OCI-LY7 (cell line): ENCODE data around the gene ENGASE. TPM values are rescaled to one million over a fixed set of nuclear protein-coding genes. Genes with fewer than 3 reads are reported as not detected.

Source experiments
- BruUV-seq: library from RNA; stranded (reverse); fragments of 400-500 nt; replicated peaks from 2 replicates; lab custom pipeline; 2021; lab: Mats Ljungman, UMichigan
- CTCF ChIA-PET: fragments of 300-600 bp; sonication (Branson Sonifier 250); formaldehyde crosslinking; loops from one replicate; lab custom pipeline; 2022; ENCODE audit warnings: antibody characterized with exemption; ENCODE audit not compliant: unreplicated experiment; lab: Charles Lee
- POLR2A ChIA-PET: fragments of 300-600 bp; sonication (Branson Sonifier 250); formaldehyde crosslinking; loops from one replicate; lab custom pipeline; 2022; ENCODE audit warnings: antibody characterized with exemption; lab: Charles Lee
- DNase-seq: peaks from one replicate; pipeline ENCODE4 v3.0.0-alpha.2; 2015; ENCODE audit warnings: low spot score
- H2AFZ ChIP-seq: fragments of 200-600 bp; sonication (generic), shearing (Covaris generic); 2 replicates; pipeline ENCODE4 v1.6.1; 2014; ENCODE audit warnings: mild to moderate bottlenecking, antibody characterized with exemption, low read length, moderate library complexity
- H3K27ac ChIP-seq: fragments of 200-600 bp; sonication (generic); 2 replicates; pipeline ENCODE4 v1.5.1; 2014; ENCODE audit warnings: mixed run types, low read depth, mild to moderate bottlenecking, moderate library complexity, low read length, inconsistent platforms; ENCODE audit not compliant: poor library complexity, severe bottlenecking
- H3K36me3 ChIP-seq: fragments of 200-600 bp; sonication (generic); 2 replicates; pipeline ENCODE4 v1.6.1; 2014; ENCODE audit warnings: mild to moderate bottlenecking, antibody characterized with exemption, low read length, moderate library complexity, mixed read lengths; ENCODE audit not compliant: insufficient read depth
- H3K4me1 ChIP-seq: fragments of 200-600 bp; sonication (generic); 2 replicates; pipeline ENCODE4 v1.5.1; 2014; ENCODE audit warnings: mild to moderate bottlenecking, low read length; ENCODE audit not compliant: insufficient read depth, poor library complexity, severe bottlenecking
- H3K4me2 ChIP-seq: fragments of 200-600 bp; sonication (generic); 2 replicates; pipeline ENCODE4 v1.6.1; 2014; ENCODE audit warnings: mild to moderate bottlenecking, low read length
- H3K4me3 ChIP-seq: fragments of 200-600 bp; sonication (generic); 2 replicates; pipeline ENCODE4 v1.5.1; 2014; ENCODE audit warnings: mild to moderate bottlenecking, low read depth, low read length; ENCODE audit not compliant: poor library complexity, severe bottlenecking
- H3K79me2 ChIP-seq: fragments of 200-600 bp; sonication (generic); 2 replicates; pipeline ENCODE4 v1.6.1; 2016; ENCODE audit warnings: low read depth, mild to moderate bottlenecking, low read length, moderate library complexity, mixed read lengths; ENCODE audit not compliant: insufficient read depth
- H3K9me2 ChIP-seq: fragments of 200-600 bp; sonication (generic); 2 replicates; pipeline ENCODE4 v1.6.1; 2016; ENCODE audit warnings: mild to moderate bottlenecking, low read length, mixed read lengths; ENCODE audit not compliant: insufficient read depth
- H3K9me3 ChIP-seq: fragments of 200-600 bp; sonication (generic); 2 replicates; pipeline ENCODE4 v1.6.1; 2014; ENCODE audit warnings: mild to moderate bottlenecking, mixed run types, low read length, mixed read lengths
- H4K20me1 ChIP-seq: fragments of 200-600 bp; sonication (generic); 2 replicates; pipeline ENCODE4 v1.6.1; 2014; ENCODE audit warnings: mild to moderate bottlenecking, antibody characterized with exemption, low read length, moderate library complexity, mixed read lengths; ENCODE audit not compliant: insufficient read depth
- EZH2phosphoT487 ChIP-seq: fragments of 200-600 bp; sonication (generic); IDR thresholded peaks from 2 replicates; pipeline ENCODE4 v1.6.1; 2018; ENCODE audit warnings: low read depth, borderline replicate concordance, mild to moderate bottlenecking, mixed run types, antibody characterized with exemption, low read length, moderate library complexity, mixed read lengths
- intact Hi-C: fragments of 100-400 bp; cut with micrococcal nuclease; formaldehyde crosslinking; loops from one replicate; pipeline ENCODE4 v1.10.0; 2022; ENCODE audit not compliant: unreplicated experiment
- total RNA-seq, 2 experiments: library from RNA; depleted of rRNA in 1 of 2; stranded (reverse); fragments of >200 nt in 1 of 2; shearing (Covaris generic) in 1 of 2; gene quantifications; 2 replicates each; pipeline ENCODE4 v1.2.3, GENCODE V29; 2014 to 2022
- TF ChIP-seq, protein P1 (sequence below): fragments of 200-600 bp; sonication (generic); conservative IDR thresholded peaks from 2 replicates; pipeline ENCODE4 v1.5.1; 2014; ENCODE audit warnings: mild to moderate bottlenecking, antibody characterized with exemption, low read length, moderate library complexity, mixed read lengths

The ENGASE gene
- total RNA-seq, 2 experiments from 2014 or later, result 8.4 to 35.1 TPM

DNA sequence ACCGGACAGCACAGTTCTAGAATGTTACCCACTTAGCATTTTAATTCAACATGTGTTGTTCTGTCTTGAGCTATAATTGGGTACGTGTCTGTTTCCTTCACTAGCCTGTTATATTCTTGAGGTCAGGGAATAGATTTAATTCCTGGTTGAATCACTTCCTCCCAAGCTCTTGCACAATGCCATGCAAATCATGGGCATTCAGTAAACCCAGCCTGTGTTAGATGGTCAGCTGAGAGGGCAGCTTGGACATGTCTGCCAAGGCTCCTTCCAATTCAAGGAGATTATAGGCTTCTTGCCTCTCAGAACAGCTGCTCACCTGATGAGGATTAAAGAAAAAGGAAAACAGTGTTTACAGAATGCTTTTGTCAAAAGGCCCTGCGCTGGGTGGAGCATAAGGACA lies 38.0 kb upstream of the ENGASE start:
- intact Hi-C loops, result no loop called here
- Histone ChIP-seq H3K9me3 (no peaks in the 10 kb centered on the region), H3K27ac (no peak overlapping the region), H3K36me3 (no peaks in the 10 kb centered on the region), H3K4me1 (no peaks in the 10 kb centered on the region), H3K4me2 (no peak overlapping the region), H3K79me2 (no peaks in the 10 kb centered on the region), H4K20me1 (no peaks in the 10 kb centered on the region), H3K9me2 (no peaks in the 10 kb centered on the region), H3K4me3 (no peak overlapping the region), H2AFZ (no peak overlapping the region)
- CTCF ChIA-PET, result interaction anchor here (0.8 to 1.0 kb wide), 2 partner anchors 11 to 36 kb away, joined by 3 read pairs; no protein-coding TSS in a partner anchor
- TF ChIP-seq EZH2phosphoT487, result no peak
- BruUV-seq, result no TSS peak
- POLR2A ChIA-PET, result interaction anchor here (0.6 kb wide), 1 partner anchor 1585 kb away, joined by 3 read pairs; no protein-coding TSS in a partner anchor
- DNase-seq, result no peak

DNA sequence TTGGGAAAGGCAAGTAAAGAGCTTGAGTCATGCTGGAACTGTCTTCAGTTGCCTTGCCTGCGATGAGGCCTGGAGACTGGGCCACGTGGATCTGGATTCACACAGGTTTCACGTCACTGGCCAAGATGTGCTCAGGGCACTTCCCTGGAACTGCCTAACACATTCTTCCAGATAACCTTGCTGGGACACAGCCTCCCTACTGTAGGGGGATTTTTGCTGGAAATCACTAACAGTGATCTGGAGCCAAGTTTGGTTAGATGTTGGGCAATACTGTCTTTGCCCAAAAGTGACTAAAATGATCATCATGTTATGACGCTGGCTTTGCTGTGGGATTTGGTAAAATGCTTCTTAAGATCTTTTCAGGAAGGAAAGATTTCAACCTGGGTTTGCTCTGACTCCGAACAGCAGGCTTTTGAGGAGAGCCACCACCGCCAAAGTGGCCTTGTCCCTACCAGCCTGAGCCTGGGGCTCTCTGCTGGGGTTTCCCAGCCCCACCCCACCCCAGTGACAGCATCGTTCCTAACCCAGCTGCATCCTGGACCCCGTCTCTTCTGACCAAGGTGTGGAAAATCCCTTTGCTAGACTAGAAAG lies 36.0 kb upstream of the ENGASE start:
- Histone ChIP-seq H3K36me3 (no peaks in the 10 kb centered on the region), H3K27ac (no peak overlapping the region), H3K9me3 (no peaks in the 10 kb centered on the region), H3K79me2 (no peaks in the 10 kb centered on the region), H3K4me2 (no peak overlapping the region), H4K20me1 (no peaks in the 10 kb centered on the region), H3K4me1 (no peaks in the 10 kb centered on the region), H3K4me3 (no peak overlapping the region), H2AFZ (no peak overlapping the region), H3K9me2 (no peaks in the 10 kb centered on the region)
- no TSS peak for BruUV-seq
- no peak for DNase-seq
- CTCF ChIA-PET, result no interaction called here
- intact Hi-C loops, result no loop called here
- TF ChIP-seq, protein P1, sequence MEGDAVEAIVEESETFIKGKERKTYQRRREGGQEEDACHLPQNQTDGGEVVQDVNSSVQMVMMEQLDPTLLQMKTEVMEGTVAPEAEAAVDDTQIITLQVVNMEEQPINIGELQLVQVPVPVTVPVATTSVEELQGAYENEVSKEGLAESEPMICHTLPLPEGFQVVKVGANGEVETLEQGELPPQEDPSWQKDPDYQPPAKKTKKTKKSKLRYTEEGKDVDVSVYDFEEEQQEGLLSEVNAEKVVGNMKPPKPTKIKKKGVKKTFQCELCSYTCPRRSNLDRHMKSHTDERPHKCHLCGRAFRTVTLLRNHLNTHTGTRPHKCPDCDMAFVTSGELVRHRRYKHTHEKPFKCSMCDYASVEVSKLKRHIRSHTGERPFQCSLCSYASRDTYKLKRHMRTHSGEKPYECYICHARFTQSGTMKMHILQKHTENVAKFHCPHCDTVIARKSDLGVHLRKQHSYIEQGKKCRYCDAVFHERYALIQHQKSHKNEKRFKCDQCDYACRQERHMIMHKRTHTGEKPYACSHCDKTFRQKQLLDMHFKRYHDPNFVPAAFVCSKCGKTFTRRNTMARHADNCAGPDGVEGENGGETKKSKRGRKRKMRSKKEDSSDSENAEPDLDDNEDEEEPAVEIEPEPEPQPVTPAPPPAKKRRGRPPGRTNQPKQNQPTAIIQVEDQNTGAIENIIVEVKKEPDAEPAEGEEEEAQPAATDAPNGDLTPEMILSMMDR, result no peak
- POLR2A ChIA-PET, result no interaction called here

DNA sequence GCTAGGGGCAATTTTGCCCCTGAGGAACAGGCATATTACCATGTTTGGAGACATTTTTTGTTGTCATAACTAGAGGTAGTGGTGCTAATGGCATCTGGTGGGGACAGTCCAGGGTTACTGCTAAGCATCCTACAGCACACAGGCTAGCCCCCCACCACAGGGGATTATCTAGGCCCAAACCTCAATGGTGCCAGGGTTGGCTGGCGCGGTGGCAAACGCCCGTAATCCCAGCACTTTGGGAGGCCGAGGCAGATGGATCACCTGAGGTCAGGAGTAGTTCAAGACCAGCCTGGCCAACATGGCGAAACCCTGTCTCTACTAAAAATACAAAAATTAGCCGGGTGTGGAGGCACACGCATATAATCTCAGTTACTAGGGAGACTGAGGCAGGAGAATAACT lies 35.5 kb upstream of the ENGASE start:
- H3K27ac ChIP-seq, result no peak overlapping the region
- POLR2A ChIA-PET, result no interaction called here
- no peaks in the 10 kb centered on the region for H3K4me1 ChIP-seq
- H3K36me3 ChIP-seq, result no peaks in the 10 kb centered on the region
- CTCF ChIA-PET, result no interaction called here
- H4K20me1 ChIP-seq, result no peaks in the 10 kb centered on the region
- no peak for DNase-seq
- no peak overlapping the region for H3K4me3 ChIP-seq
- BruUV-seq, result no TSS peak
- intact Hi-C loops, result no loop called here
- H3K9me3 ChIP-seq, result no peaks in the 10 kb centered on the region
- no peak for TF ChIP-seq EZH2phosphoT487
- TF ChIP-seq, protein P1, result no peak
- H3K9me2 ChIP-seq, result no peaks in the 10 kb centered on the region
- no peak overlapping the region for H3K4me2 ChIP-seq
- no peak overlapping the region for H2AFZ ChIP-seq
- H3K79me2 ChIP-seq, result no peaks in the 10 kb centered on the region
